ENCODE data around the gene SPOCK2. TPM values are rescaled to one million over a fixed set of nuclear protein-coding genes. Genes with fewer than 3 reads are reported as not detected.

SPOCK2 gene
- total RNA-seq, 1 experiment from 2014 or later = 0.32 TPM

GRCh38 chr10:72122221-72122620, 33.9 kb upstream of the SPOCK2 start:
- BruUV-seq (replicated peaks) = no TSS peak
- intact Hi-C loops (cut with micrococcal nuclease; ENCODE audit: unreplicated experiment) = no loop called here
- TF ChIP-seq EZH2 (IDR thresholded peaks at IDR 0.05; ENCODE audit: borderline replicate concordance, low read depth, low read length, poor library complexity, severe bottlenecking) (no peak), CTCF (conservative IDR thresholded peaks at IDR 0.05; ENCODE audit: low read depth, low read length) (no peak)
- H3K36me3 ChIP-seq (ENCODE audit: insufficient read depth, low read length, poor library complexity, severe bottlenecking) = no peaks in the 10 kb centered on the region
- H3K9me3 ChIP-seq (ENCODE audit: low read depth, low read length, poor library complexity, severe bottlenecking) = no peaks in the 10 kb centered on the region
- peaks cover 5% of the 10 kb centered on the region for H3K4me1 ChIP-seq (ENCODE audit: insufficient read depth, low read length, poor library complexity, severe bottlenecking)
- no peak for DNase-seq (ENCODE audit: low spot score)
- no peak overlapping the region for H3K4me3 ChIP-seq (ENCODE audit: low read depth, low read length, poor library complexity, severe bottlenecking)
- no peaks in the 10 kb centered on the region for H3K27me3 ChIP-seq (replicated peaks; ENCODE audit: insufficient read depth, low read depth, low read length, poor library complexity)
- ChIA-PET POLR2A (ENCODE audit: low non-redundant PET) (no interaction called here), CTCF (no interaction called here)
- no peak overlapping the region for H3K27ac ChIP-seq (ENCODE audit: low read depth, low read length, poor library complexity, severe bottlenecking)

GRCh38 chr10:72121389-72121788, 33.0 kb upstream of the SPOCK2 start:
- CTCF ChIA-PET = no interaction called here
- H3K9me3 ChIP-seq (ENCODE audit: low read depth, low read length, poor library complexity, severe bottlenecking) = no peaks in the 10 kb centered on the region
- no TSS peak for BruUV-seq (replicated peaks)
- H3K27ac ChIP-seq (ENCODE audit: low read depth, low read length, poor library complexity, severe bottlenecking) = no peak overlapping the region
- TF ChIP-seq EZH2 (IDR thresholded peaks at IDR 0.05; ENCODE audit: borderline replicate concordance, low read depth, low read length, poor library complexity, severe bottlenecking) (no peak), CTCF (conservative IDR thresholded peaks at IDR 0.05; ENCODE audit: low read depth, low read length) (no peak)
- H3K4me1 ChIP-seq (ENCODE audit: insufficient read depth, low read length, poor library complexity, severe bottlenecking) = peaks cover 5% of the 10 kb centered on the region
- no peaks in the 10 kb centered on the region for H3K27me3 ChIP-seq (replicated peaks; ENCODE audit: insufficient read depth, low read depth, low read length, poor library complexity)
- no peak overlapping the region for H3K4me3 ChIP-seq (ENCODE audit: low read depth, low read length, poor library complexity, severe bottlenecking)
- POLR2A ChIA-PET (ENCODE audit: low non-redundant PET) = no interaction called here
- intact Hi-C loops (cut with micrococcal nuclease; ENCODE audit: unreplicated experiment) = no loop called here
- no peaks in the 10 kb centered on the region for H3K36me3 ChIP-seq (ENCODE audit: insufficient read depth, low read length, poor library complexity, severe bottlenecking)
- no peak for DNase-seq (ENCODE audit: low spot score)

- CTCF ChIA-PET = no interaction called here
Observed at GRCh38 chr10:72116372-72116771, 28.0 kb upstream of the SPOCK2 start.

More at GRCh38 chr10:72116372-72116771, 28.0 kb upstream of the SPOCK2 start:
- DNase-seq (ENCODE audit: low spot score) = no peak
- TF ChIP-seq CTCF (conservative IDR thresholded peaks at IDR 0.05; ENCODE audit: low read depth, low read length) (no peak), EZH2 (IDR thresholded peaks at IDR 0.05; ENCODE audit: borderline replicate concordance, low read depth, low read length, poor library complexity, severe bottlenecking) (no peak)
- intact Hi-C loops (cut with micrococcal nuclease; ENCODE audit: unreplicated experiment) = no loop called here
- Histone ChIP-seq H3K9me3 (ENCODE audit: low read depth, low read length, poor library complexity, severe bottlenecking) (no peaks in the 10 kb centered on the region), H3K4me1 (ENCODE audit: insufficient read depth, low read length, poor library complexity, severe bottlenecking) (no peaks in the 10 kb centered on the region), H3K27me3 (replicated peaks; ENCODE audit: insufficient read depth, low read depth, low read length, poor library complexity) (no peaks in the 10 kb centered on the region), H3K36me3 (ENCODE audit: insufficient read depth, low read length, poor library complexity, severe bottlenecking) (no peaks in the 10 kb centered on the region), H3K4me3 (ENCODE audit: low read depth, low read length, poor library complexity, severe bottlenecking) (no peak overlapping the region), H3K27ac (ENCODE audit: low read depth, low read length, poor library complexity, severe bottlenecking) (no peak overlapping the region)
- POLR2A ChIA-PET (ENCODE audit: low non-redundant PET) = no interaction called here
- no TSS peak for BruUV-seq (replicated peaks)
